ENCODE data around the gene KDM6A. TPM values are rescaled to one million over a fixed set of nuclear protein-coding genes. Genes with fewer than 3 reads are reported as not detected.
"Not testable (repeated sequence)": the region's sequence is repeated elsewhere in the genome, so short reads cannot be mapped to it uniquely, and the experiment has no call there.

Gene KDM6A
- 16.1 and 20.6 TPM in 2 replicates for total RNA-seq
- polyA plus RNA-seq = 8.5 and 9.0 TPM in 2 replicates
- polyA plus RNA-seq (2011; cell fraction: cytosol; rRNA removed) = 7.0 and 8.9 TPM in 2 replicates
- polyA plus RNA-seq (2011; cell fraction: nucleus; rRNA removed) = 33.7 and 41.3 TPM in 2 replicates
- 7.4 and 9.8 TPM in 2 replicates for polyA plus RNA-seq (2012)
- polyA minus RNA-seq = 37.4 and 47.2 TPM in 2 replicates
- polyA minus RNA-seq (2011; cell fraction: cytosol; rRNA and poly(A)+ RNA removed) = 29.2 TPM
- 71.6 and 94.4 TPM in 2 replicates for polyA minus RNA-seq (2011; cell fraction: nucleus; rRNA and poly(A)+ RNA removed)
- Bru-seq, nascent RNA = percentile 87 among the genes with signal in this experiment
- BruChase-seq, experiment 1, labeled RNA remaining after a 6-hour chase = percentile 67 among the genes with signal in this experiment
- BruChase-seq, experiment 2, labeled RNA remaining after a 2-hour chase = percentile 68 among the genes with signal in this experiment
- long read RNA-seq, partial matches to known transcripts = 5 of 10 reads
- long read RNA-seq, other reads (novel, unspliced or antisense) = 5 of 10 reads

DNA sequence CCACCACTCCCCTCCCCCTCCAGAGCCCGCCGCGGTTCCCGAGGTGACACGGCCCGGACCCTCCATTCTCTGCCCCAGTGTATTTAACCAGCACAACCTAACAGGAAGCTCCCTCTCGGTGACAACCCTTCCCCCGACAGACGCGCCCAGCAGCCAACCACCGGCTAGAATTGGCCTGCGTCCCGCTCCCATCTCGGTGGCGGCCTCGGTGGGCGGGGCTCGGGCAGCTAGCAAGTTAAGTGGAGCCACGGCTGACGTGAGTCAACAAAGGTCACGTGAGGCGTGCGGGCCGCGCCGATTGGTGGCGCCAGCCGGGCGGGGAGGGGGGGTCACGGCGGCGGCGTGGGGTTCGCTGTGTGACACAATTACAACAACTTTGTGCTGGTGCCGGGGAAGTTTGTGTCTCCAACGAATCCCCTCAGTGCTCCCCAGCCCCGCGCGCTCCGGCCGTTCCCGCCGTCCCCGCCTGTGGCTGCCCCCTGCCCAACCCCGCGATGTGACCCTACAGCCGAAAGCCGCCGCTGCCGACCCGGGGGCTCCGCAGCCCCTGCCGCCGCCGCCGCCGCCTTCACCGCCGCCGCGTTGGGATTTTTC, at the start of gene KDM6A:
TSS of gene KDM6A (plus strand) at position 368 of the 594 bp plus-strand sequence. CDS start 364 bp downstream, outside the sequence.
- H3K36me3 ChIP-seq (ENCODE audit: control insufficient read depth in 2 of 2, extremely low read depth in 1 of 2, insufficient read depth in 2 of 2, low read length in 2 of 2) = no peaks in the 10 kb centered on the region
- H4K20me1 ChIP-seq (replicated peaks; ENCODE audit: control insufficient read depth, extremely low read depth, insufficient read depth, low read length) = no peaks in the 10 kb centered on the region
- peak within 1 kb of the TSS; percentile 75 to 96 (median 88) for H3K4me3 ChIP-seq (replicated peaks in 1 of 3; ENCODE audit: insufficient read depth in 1 of 3, low read depth in 1 of 3, low read length in 3 of 3)
- intact Hi-C loops (cut with micrococcal nuclease) (loop anchor here (1.0 to 10.0 kb wide), 6 partner anchors 74 to 899 kb away; partner anchors contain the start of genes FUNDC1 and NDP), dilution Hi-C loops (cut with MboI; ENCODE audit: extremely low pct_ligation_motif_present, low sequenced_read_pairs) (no loop called here)
- H3K4me2 ChIP-seq (ENCODE audit: insufficient read depth, low read length) = peak within 1 kb of the TSS; percentile 91
- peak within 1 kb of the TSS; percentile 80 for H3K27ac ChIP-seq (ENCODE audit: insufficient read depth, low read depth, low read length)
- H2AFZ ChIP-seq (ENCODE audit: low read depth, low read length) = peak within 1 kb of the TSS; percentile 49
- FAIRE-seq (peak; percentile 92), DNase-seq (ENCODE audit: low read depth, low spot score) (peak; percentile 96)
- BruUV-seq (replicated peaks) = no TSS peak
- POLR2A ChIA-PET = interaction anchor here (0.6 to 0.9 kb wide), 3 partner anchors 85 to 585 kb away, joined by 3 to 12 read pairs (median 5); no protein-coding TSS in a partner anchor
- CTCF ChIA-PET = interaction anchor here (0.6 to 1.1 kb wide), 2 partner anchors 166 to 197 kb away, joined by 3 to 6 read pairs; no protein-coding TSS in a partner anchor
- H3K9me1 ChIP-seq (replicated peaks; ENCODE audit: control insufficient read depth, extremely low read depth, insufficient read depth, low read length) = no peaks in the 10 kb centered on the region
- no peaks in the 10 kb centered on the region for H3K27me3 ChIP-seq (ENCODE audit: control insufficient read depth in 2 of 2, insufficient read depth in 2 of 2, low read length in 2 of 2)
- H3K79me2 ChIP-seq (ENCODE audit: control insufficient read depth, insufficient read depth, low read length) = peaks cover 40% of the 10 kb centered on the region
- peaks cover 6% of the 10 kb centered on the region for H3K4me1 ChIP-seq (ENCODE audit: control insufficient read depth, extremely low read depth, insufficient read depth, low read length)
- TF ChIP-seq POLR2AphosphoS5 (IDR thresholded peaks at IDR 0.05; ENCODE audit: insufficient read depth, low read depth, low read length) (peak; percentile 33), EZH2 (IDR thresholded peaks at IDR 0.05; ENCODE audit: borderline replicate concordance, low read depth, low read length, severe bottlenecking) (no peak), JUN (IDR thresholded peaks at IDR 0.05; ENCODE audit: borderline replicate concordance, insufficient read depth, insufficient read length, low read depth) (no peak), POLR2A (IDR thresholded peaks at IDR 0.05; ENCODE audit: low read depth, low read length) (no peak), MAX (IDR thresholded peaks at IDR 0.05; ENCODE audit: insufficient read depth, insufficient read length) (peak; percentile 91)
- peak within 1 kb of the TSS; percentile 94 for H3K9ac ChIP-seq (replicated peaks; ENCODE audit: extremely low read depth, insufficient read depth, low read length)
- no peaks in the 10 kb centered on the region for H3K9me3 ChIP-seq (replicated peaks; ENCODE audit: control insufficient read depth, insufficient read depth, low read length)

DNA sequence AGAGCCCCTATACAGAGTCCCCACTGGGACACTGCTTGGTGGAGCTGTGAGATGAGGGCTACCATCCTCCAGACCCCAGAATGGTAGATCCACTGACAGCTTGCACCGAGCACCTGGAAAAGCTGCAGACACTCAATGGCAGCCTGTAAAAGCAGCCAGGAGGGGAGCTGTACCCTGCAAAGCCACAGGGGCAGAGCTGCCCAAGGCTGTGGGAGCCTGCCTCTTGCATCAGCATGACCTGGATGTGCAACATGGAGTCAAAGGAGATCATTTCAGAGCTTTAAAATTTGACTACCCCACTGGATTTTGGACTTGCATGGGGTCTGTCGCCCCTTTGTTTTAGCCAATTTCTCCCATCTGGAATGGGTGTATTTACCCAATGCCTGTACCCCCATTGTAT, 49.8 kb upstream of the KDM6A start:
- FAIRE-seq; H3K79me2 ChIP-seq (ENCODE audit: control insufficient read depth, insufficient read depth, low read length); H3K9me1 ChIP-seq (replicated peaks; ENCODE audit: control insufficient read depth, extremely low read depth, insufficient read depth, low read length); DNase-seq (ENCODE audit: low read depth, low spot score); H3K4me3 ChIP-seq (replicated peaks in 1 of 3; ENCODE audit: insufficient read depth in 1 of 3, low read depth in 1 of 3, low read length in 3 of 3); intact Hi-C loops (cut with micrococcal nuclease); H3K27ac ChIP-seq (ENCODE audit: insufficient read depth, low read depth, low read length); H3K9me3 ChIP-seq (replicated peaks; ENCODE audit: control insufficient read depth, insufficient read depth, low read length); H3K27me3 ChIP-seq (ENCODE audit: control insufficient read depth in 2 of 2, insufficient read depth in 2 of 2, low read length in 2 of 2); POLR2A ChIA-PET; H3K36me3 ChIP-seq (ENCODE audit: control insufficient read depth in 2 of 2, extremely low read depth in 1 of 2, insufficient read depth in 2 of 2, low read length in 2 of 2); H4K20me1 ChIP-seq (replicated peaks; ENCODE audit: control insufficient read depth, extremely low read depth, insufficient read depth, low read length); H2AFZ ChIP-seq (ENCODE audit: low read depth, low read length); H3K9ac ChIP-seq (replicated peaks; ENCODE audit: extremely low read depth, insufficient read depth, low read length); H3K4me1 ChIP-seq (ENCODE audit: control insufficient read depth, extremely low read depth, insufficient read depth, low read length); CTCF ChIA-PET; BruUV-seq (replicated peaks); H3K4me2 ChIP-seq (ENCODE audit: insufficient read depth, low read length); dilution Hi-C loops (cut with MboI; ENCODE audit: extremely low pct_ligation_motif_present, low sequenced_read_pairs): not testable (repeated sequence)
